Left ventricle myocardium inferior (tissue), 1 donor: ENCODE data around the gene HDAC9. TPM values are rescaled to one million over a fixed set of nuclear protein-coding genes. Genes with fewer than 3 reads are reported as not detected.

ENCODE experiments used
- DNase-seq: peaks from one replicate; pipeline ENCODE4 v3.0.0-alpha.2; 2020
- H3K27ac ChIP-seq: fragments of 200-600 bp; replicated peaks from 2 replicates; pipeline ENCODE4 v1.8.0; 2021
- H3K27me3 ChIP-seq: fragments of 200-600 bp; 2 replicates; pipeline ENCODE4 v1.8.0; 2021; ENCODE audit warnings: low read depth
- H3K36me3 ChIP-seq: fragments of 200-600 bp; 2 replicates; pipeline ENCODE4 v1.8.0; 2021
- H3K4me1 ChIP-seq: fragments of 200-600 bp; 2 replicates; pipeline ENCODE4 v1.8.0; 2021
- H3K4me3 ChIP-seq: fragments of 200-600 bp; 2 replicates; pipeline ENCODE4 v1.8.0; 2021; ENCODE audit warnings: mild to moderate bottlenecking, moderate library complexity
- H3K9me3 ChIP-seq: fragments of 200-600 bp; replicated peaks from 2 replicates; pipeline ENCODE4 v1.8.0; 2021
- intact Hi-C: fragments of 100-400 bp; cut with micrococcal nuclease; formaldehyde crosslinking; loops from one replicate; pipeline ENCODE4 v1.11.0; 2022
- total RNA-seq: library from RNA; stranded (reverse); fragmentation: NEBNext Ultra II Directional; extraction: Animal tissue kit (Norgen Biotek cat#: 25700); gene quantifications from one replicate; pipeline ENCODE4 v1.2.1, GENCODE V29; 2021
- TF ChIP-seq, protein P1 (sequence below): fragments of 200-600 bp; IDR thresholded peaks from 2 replicates; pipeline ENCODE4 v1.8.0; 2021; ENCODE audit warnings: antibody characterized with exemption, mild to moderate bottlenecking, borderline replicate concordance
- donor health status: DM: no; HTN: yes; CAD: no; lungs with severe emphysema.

The HDAC9 gene
- total RNA-seq, 1 donor from 2014 or later: 39.6 TPM

DNA sequence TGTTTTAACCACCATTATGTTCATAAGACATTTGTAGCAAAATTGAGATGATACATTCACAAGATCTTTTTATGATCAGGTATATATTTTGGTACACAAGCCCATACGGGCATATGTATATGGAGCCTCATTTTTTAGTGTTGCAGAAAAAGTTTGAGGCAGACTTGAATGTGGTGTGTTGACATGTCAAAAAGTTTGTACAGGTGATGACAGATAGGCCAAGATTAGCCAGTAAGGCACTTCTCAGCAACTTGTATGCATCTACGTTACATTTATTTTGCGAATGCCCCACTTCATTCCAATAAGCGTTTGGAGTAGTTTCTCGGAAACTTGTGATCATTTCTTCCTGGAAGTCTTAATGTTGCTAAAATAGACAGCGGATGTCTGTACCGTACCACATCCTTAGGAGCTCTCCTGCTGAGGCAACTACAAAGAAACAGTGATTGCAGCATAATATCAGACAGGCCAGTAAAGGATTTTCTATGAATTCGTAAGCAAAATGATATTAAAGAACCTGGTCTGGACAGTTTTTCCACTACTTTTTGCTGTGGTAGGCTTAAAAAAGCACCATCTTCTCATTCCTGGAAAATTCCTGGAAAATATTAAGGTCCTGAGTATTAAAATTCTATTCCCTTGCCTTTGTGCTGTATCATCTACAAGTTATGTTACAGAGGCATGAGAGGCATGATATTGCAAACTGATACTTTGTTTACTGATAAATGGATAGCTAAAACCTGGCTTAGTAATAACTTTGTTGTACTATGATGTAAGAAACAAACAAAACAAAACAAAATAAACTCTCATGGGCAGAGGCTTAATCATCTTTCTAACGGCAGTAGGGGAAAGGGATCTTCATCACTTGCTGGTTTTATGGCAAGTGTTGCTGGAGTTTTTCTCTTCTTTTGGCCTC lies 153.6 kb downstream of the HDAC9 start:
- H3K4me1 ChIP-seq: peaks cover 11% of the 10 kb centered on the region
- H3K27me3 ChIP-seq: no peaks in the 10 kb centered on the region
- no peak overlapping the region for H3K4me3 ChIP-seq
- H3K27ac ChIP-seq: no peak overlapping the region
- no peak for DNase-seq
- no peaks in the 10 kb centered on the region for H3K9me3 ChIP-seq
- H3K36me3 ChIP-seq: peaks cover 31% of the 10 kb centered on the region
- TF ChIP-seq, protein P1, sequence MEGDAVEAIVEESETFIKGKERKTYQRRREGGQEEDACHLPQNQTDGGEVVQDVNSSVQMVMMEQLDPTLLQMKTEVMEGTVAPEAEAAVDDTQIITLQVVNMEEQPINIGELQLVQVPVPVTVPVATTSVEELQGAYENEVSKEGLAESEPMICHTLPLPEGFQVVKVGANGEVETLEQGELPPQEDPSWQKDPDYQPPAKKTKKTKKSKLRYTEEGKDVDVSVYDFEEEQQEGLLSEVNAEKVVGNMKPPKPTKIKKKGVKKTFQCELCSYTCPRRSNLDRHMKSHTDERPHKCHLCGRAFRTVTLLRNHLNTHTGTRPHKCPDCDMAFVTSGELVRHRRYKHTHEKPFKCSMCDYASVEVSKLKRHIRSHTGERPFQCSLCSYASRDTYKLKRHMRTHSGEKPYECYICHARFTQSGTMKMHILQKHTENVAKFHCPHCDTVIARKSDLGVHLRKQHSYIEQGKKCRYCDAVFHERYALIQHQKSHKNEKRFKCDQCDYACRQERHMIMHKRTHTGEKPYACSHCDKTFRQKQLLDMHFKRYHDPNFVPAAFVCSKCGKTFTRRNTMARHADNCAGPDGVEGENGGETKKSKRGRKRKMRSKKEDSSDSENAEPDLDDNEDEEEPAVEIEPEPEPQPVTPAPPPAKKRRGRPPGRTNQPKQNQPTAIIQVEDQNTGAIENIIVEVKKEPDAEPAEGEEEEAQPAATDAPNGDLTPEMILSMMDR: no peak
- intact Hi-C loops: no loop called here

DNA sequence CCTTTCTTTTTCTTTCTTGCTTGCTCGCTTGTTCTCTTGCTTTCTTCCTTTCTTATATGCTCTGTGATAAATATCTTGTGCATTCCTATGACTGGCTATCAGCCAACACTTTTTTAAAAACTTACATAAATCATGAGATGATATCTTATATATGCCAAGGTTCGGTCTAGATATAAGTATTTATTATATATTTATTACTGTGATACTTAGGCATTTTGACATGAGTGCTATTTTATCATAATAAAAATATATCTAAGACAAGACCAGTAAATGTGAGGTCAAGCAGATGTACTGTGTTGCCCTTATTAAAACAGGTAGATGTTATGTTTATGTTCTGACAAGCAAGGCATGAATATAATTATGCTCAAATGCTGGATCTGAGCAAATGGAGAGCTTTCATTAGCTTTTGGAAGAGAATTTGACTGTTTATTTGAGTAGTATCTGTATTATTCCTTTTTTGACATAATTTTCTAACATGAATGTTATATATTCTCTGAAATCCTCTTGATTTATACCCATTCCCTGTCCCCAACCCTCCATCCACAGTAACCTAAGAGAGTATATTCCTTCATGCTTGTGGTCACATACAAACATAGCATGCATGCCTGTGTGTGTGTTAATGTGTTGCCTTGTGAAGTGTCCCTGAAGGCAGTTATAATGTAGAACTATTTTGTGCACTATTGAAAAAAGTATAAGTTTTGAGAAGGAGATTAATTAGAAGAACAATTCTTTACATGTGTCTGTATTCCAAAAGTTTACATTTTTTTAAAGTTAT lies 158.0 kb downstream of the HDAC9 start:
- TF ChIP-seq, protein P1: no peak
- intact Hi-C loops: no loop called here
- Histone ChIP-seq H3K9me3 (no peaks in the 10 kb centered on the region), H3K4me3 (no peak overlapping the region), H3K36me3 (peaks cover 18% of the 10 kb centered on the region), H3K27ac (no peak overlapping the region), H3K4me1 (peaks cover 17% of the 10 kb centered on the region), H3K27me3 (no peaks in the 10 kb centered on the region)
- DNase-seq: no peak

DNA sequence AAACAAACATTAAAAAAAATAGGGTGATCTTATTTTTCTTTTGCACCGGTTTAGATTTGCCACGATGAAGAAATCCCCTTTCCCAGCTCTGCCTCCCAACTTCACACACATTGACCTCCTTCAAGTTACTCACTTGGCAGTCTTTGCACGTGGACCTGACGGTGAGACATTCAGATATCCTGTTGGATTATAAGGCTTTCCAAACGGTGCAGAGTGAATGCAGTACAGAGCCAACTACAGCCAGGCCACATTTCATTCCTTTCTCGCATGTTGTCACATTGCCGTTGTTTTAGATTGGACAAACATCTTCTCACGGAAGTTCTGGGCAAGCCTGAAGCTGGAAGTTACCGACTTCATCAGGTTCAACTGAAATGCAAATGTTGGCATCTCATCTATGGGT lies 159.2 kb downstream of the HDAC9 start:
- intact Hi-C loops: no loop called here
- Histone ChIP-seq H3K4me3 (no peak overlapping the region), H3K9me3 (no peaks in the 10 kb centered on the region), H3K36me3 (peaks cover 8% of the 10 kb centered on the region), H3K27ac (no peak overlapping the region), H3K4me1 (peaks cover 7% of the 10 kb centered on the region), H3K27me3 (no peaks in the 10 kb centered on the region)
- DNase-seq: no peak
- TF ChIP-seq, protein P1: no peak

DNA sequence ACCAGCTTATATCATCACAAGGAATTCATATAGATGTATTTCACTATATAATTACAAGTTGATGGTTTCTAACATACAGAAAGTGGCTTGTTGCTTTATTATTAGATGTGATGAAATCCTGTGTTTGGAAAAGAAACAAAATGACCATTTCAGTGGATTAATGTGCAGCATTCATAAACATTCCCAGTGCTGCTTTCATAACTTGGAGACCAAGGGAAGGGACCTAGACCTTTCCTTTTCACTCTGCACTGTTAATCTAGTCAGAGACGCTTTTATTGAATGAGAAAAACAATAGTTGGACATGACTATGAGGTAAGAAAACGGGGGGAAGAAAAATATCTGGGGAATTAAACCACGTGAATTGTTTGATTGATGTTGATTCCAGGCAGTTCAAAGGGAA lies 160.0 kb downstream of the HDAC9 start:
- no peak for DNase-seq
- Histone ChIP-seq H3K4me3 (no peak overlapping the region), H3K36me3 (peaks cover 7% of the 10 kb centered on the region), H3K27me3 (no peaks in the 10 kb centered on the region), H3K27ac (no peak overlapping the region), H3K4me1 (peaks cover 7% of the 10 kb centered on the region), H3K9me3 (no peaks in the 10 kb centered on the region)
- TF ChIP-seq, protein P1: no peak
- intact Hi-C loops: no loop called here

DNA sequence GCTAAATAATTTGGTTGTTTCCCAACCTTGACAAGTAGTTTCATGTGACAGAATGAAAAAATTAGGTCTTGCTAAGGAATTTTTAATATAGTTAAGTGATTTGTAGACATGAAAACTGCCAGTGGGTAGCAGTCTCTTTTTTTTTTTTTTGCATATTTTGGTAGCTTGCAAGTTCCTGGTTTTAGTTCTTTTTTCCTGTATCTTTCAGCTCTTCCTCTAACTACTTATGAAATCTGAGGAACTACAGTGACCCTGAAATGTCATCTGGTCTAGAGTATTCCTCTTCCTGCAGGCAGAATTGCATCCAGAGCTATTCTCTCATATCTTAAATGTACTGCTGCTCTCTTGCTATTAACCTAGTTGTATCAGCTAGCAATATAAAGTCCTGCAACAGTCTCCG lies 160.4 kb downstream of the HDAC9 start:
- no peaks in the 10 kb centered on the region for H3K9me3 ChIP-seq
- TF ChIP-seq, protein P1: no peak
- no peak overlapping the region for H3K27ac ChIP-seq
- no peaks in the 10 kb centered on the region for H3K27me3 ChIP-seq
- intact Hi-C loops: no loop called here
- H3K4me3 ChIP-seq: no peak overlapping the region
- H3K36me3 ChIP-seq: peaks cover 7% of the 10 kb centered on the region
- no peak for DNase-seq
- peaks cover 7% of the 10 kb centered on the region for H3K4me1 ChIP-seq
